ENCODE results near the gene EPHA5. TPM values are rescaled to one million over a fixed set of nuclear protein-coding genes. Genes with fewer than 3 reads are reported as not detected.

The EPHA5 gene
- total RNA-seq, 1 donor from 2014 or later = 0.94 TPM

DNA sequence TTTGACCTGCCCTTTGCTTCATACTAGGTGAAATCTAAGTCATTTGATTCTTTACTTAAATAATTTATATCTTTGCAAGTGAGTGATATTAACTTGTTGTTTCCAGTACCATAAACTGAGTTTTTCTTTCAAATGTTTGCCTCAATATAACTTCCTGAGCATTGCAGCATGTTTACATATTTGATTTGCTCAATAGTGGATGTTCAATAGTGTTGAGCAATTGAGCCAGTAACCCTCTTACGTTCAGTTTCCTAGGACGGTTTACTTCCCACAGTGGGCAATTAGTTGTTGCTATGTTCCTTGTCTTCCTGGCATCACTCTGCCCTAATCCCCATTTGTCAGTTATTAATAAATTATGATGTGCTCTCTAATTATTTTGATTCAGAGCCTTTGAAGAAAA, 278.5 kb downstream of the EPHA5 start:
- peaks cover 3% of the 10 kb centered on the region for H3K27me3 Mint-ChIP-seq (ENCODE audit: low read depth)
- H3K9me3 Mint-ChIP-seq = peaks cover 17% of the 10 kb centered on the region
- TF ChIP-seq, protein P1, sequence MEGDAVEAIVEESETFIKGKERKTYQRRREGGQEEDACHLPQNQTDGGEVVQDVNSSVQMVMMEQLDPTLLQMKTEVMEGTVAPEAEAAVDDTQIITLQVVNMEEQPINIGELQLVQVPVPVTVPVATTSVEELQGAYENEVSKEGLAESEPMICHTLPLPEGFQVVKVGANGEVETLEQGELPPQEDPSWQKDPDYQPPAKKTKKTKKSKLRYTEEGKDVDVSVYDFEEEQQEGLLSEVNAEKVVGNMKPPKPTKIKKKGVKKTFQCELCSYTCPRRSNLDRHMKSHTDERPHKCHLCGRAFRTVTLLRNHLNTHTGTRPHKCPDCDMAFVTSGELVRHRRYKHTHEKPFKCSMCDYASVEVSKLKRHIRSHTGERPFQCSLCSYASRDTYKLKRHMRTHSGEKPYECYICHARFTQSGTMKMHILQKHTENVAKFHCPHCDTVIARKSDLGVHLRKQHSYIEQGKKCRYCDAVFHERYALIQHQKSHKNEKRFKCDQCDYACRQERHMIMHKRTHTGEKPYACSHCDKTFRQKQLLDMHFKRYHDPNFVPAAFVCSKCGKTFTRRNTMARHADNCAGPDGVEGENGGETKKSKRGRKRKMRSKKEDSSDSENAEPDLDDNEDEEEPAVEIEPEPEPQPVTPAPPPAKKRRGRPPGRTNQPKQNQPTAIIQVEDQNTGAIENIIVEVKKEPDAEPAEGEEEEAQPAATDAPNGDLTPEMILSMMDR (IDR thresholded peaks at IDR 0.05; ENCODE audit: unreplicated experiment) = no peak
- H3K27ac Mint-ChIP-seq = no peak overlapping the region
- no peaks in the 10 kb centered on the region for H3K36me3 Mint-ChIP-seq
- peaks cover 6% of the 10 kb centered on the region for H3K4me1 Mint-ChIP-seq
- DNase-seq (ENCODE audit: low spot score in 2 of 2, unreplicated experiment in 2 of 2) = no peak
- no peak overlapping the region for H3K4me3 Mint-ChIP-seq

DNA sequence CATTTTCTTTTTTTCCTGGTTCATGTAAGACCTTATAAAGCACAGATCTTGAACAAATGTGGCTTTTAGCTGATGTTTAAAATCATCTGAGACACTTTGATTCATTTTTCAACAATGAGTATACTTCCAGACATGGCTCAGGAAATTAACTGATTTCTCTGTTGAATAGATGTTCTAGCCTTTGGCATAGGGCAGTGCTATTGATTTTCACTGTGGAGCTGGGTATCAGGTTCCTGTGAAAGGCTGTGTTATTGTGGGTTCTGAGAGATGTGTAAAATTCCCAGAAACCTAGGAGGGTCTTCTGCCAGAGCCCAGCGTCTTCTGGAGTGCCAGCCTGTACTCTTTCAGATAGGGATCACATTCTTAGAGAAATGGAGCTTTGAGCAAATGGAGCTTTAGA, 278.9 kb downstream of the EPHA5 start:
- TF ChIP-seq, protein P1 (IDR thresholded peaks at IDR 0.05; ENCODE audit: unreplicated experiment) = no peak

GRCh38 chr4:65386927-65387326, 283.4 kb downstream of the EPHA5 start:
- Mint-ChIP-seq H3K36me3 (no peaks in the 10 kb centered on the region), H3K27ac (no peak overlapping the region), H3K4me3 (no peak overlapping the region), H3K9me3 (no peaks in the 10 kb centered on the region), H3K27me3 (ENCODE audit: low read depth) (peaks cover 3% of the 10 kb centered on the region), H3K4me1 (peaks cover 2% of the 10 kb centered on the region)
- DNase-seq (ENCODE audit: low spot score in 2 of 2, unreplicated experiment in 2 of 2) = no peak
- TF ChIP-seq, protein P1 (IDR thresholded peaks at IDR 0.05; ENCODE audit: unreplicated experiment) = no peak

More for the DNA sequence above, 278.9 kb downstream of the EPHA5 start:
- Mint-ChIP-seq H3K27me3 (ENCODE audit: low read depth) (peaks cover 3% of the 10 kb centered on the region), H3K27ac (no peak overlapping the region), H3K4me3 (no peak overlapping the region), H3K9me3 (peaks cover 15% of the 10 kb centered on the region), H3K36me3 (no peaks in the 10 kb centered on the region), H3K4me1 (peaks cover 6% of the 10 kb centered on the region)
- no peak for DNase-seq (ENCODE audit: low spot score in 2 of 2, unreplicated experiment in 2 of 2)

DNA sequence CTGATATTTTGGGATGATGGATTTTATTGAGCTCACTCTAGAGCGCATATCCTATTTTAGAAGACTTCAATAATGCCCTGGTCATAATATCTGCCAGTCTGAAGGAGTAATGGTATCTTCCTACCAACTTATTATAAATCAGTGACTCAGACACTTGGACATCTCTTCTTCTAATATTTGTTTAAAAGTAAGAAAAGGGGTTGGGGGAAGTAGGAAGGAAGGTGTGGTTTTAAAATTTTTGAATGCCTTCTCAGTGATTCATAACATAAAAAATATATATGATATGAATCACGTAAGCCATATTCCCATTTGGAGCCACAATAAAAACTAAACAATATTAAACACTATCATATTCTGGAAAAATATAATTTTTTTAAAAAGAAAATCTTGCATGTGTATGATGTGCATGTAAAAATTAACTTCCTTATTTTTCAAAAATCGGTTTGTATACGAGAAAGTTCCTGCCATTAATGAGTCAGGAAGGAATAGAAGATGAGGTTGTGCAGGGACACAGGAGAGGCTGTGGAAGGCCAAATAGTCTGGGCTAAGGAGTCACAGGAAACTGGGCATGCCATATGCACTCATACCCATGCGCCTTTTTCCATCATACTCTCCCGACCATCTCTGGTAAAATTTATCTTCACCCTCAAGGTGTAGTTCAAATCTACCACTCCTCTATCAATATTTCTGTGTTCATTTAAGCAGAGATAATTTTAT, 286.5 kb downstream of the EPHA5 start:
- no peak overlapping the region for H3K27ac Mint-ChIP-seq
- H3K4me3 Mint-ChIP-seq = no peak overlapping the region
- H3K27me3 Mint-ChIP-seq (ENCODE audit: low read depth) = no peaks in the 10 kb centered on the region
- DNase-seq (ENCODE audit: low spot score in 2 of 2, unreplicated experiment in 2 of 2) = no peak
- TF ChIP-seq, protein P1 (IDR thresholded peaks at IDR 0.05; ENCODE audit: unreplicated experiment) = no peak
- peaks cover 11% of the 10 kb centered on the region for H3K4me1 Mint-ChIP-seq
- no peaks in the 10 kb centered on the region for H3K36me3 Mint-ChIP-seq
- no peaks in the 10 kb centered on the region for H3K9me3 Mint-ChIP-seq

DNA sequence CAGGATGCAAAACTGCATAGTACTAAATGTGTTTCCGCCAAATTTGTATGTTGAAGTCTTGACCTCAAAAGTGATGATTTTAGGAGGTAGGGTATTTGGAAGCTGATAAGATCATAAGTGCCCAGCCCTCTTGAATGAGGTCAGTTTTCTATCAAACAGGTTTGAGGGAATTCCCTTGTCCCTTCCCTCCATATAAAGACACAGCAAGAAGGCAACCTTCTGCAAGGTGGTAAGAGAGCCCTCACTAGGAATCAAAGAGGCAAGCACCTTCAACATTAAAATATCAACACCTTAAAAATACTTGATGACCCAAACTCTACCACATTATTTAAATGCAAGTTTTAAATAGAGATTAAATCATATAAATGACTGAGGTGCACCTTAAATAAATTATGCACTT, 288.6 kb downstream of the EPHA5 start:
- Mint-ChIP-seq H3K27ac (no peak overlapping the region), H3K4me1 (peaks cover 11% of the 10 kb centered on the region), H3K4me3 (no peak overlapping the region), H3K36me3 (no peaks in the 10 kb centered on the region), H3K9me3 (no peaks in the 10 kb centered on the region), H3K27me3 (ENCODE audit: low read depth) (no peaks in the 10 kb centered on the region)
- TF ChIP-seq, protein P1 (IDR thresholded peaks at IDR 0.05; ENCODE audit: unreplicated experiment) = no peak
- no peak for DNase-seq (ENCODE audit: low spot score in 2 of 2, unreplicated experiment in 2 of 2)
